GM18907 (cell line): ENCODE data around the gene TNFRSF1B.
"Not testable (repeated sequence)": the region's sequence is repeated elsewhere in the genome, so short reads cannot be mapped to it uniquely, and the experiment has no call there.

Experiments used
- ATAC-seq: cut with Tn5 transposase; IDR thresholded peaks from one replicate; pipeline ENCODE4 v1.9.1; 2021; ENCODE audit warnings: mild to moderate bottlenecking, moderate library complexity; ENCODE audit not compliant: unreplicated experiment

Gene TNFRSF1B

GRCh38 chr1:12209495-12209832 lies 42.7 kb downstream of the TNFRSF1B start:
- ATAC-seq = no peak

DNA sequence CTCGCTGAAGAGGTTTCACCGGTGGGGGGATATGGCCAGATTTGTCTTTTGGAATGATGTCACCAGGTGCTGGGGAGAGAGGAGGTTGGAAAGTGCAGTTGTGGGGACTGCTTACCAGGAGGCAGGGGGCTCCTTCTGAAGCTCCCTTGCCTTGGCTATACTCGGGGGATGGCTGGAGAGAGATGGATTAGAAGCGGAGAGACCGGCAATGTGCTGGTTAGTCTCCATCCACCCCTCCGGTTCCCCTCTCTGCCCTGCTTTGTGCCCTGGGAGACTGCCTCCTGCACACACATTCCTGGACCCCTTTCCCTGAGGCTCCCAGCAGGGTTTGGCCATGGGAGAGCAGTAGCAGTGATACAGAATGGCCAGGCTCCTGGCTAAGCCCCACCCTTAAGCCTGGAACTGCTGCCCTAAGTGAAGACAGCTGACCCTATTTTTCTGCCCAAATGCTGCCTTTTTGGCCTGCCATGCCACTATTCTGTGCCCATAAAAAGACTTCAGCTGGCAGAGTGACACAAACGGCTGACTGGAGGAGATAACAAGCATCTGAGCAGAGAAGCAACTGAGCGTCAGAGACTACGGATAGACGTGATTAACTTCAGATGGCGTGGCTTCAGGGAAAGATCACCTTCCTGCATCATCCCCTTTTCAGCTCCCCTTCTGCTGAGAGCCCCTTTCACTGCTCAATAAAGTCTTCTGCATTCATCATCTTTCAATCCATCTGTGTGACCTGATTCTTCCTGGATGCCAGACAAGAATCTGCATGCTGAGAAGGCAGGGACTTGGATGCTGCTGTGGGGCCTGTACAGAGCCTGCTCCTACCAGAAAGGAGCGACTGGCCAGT lies 48.5 kb downstream of the TNFRSF1B start:
- no peak for ATAC-seq

DNA sequence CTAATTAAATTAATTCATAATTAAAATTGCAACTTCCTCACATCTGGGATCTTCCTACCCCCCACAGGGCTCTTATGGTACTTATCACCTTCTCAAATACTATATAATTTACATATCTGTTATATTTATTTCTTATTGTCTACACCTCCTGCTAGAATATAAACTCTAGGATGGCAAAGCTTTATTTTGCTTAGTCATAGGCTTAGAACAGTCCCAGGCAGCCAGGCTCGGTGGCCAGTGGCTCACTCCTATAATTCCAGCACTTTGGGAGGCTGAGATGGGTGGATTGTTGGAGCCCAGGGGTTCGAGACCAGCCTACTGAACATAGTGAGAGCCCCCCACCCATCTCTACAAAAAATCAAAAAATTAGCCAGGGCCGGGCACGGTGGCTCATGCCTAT lies 53.0 kb downstream of the TNFRSF1B start:
- ATAC-seq = no peak

DNA sequence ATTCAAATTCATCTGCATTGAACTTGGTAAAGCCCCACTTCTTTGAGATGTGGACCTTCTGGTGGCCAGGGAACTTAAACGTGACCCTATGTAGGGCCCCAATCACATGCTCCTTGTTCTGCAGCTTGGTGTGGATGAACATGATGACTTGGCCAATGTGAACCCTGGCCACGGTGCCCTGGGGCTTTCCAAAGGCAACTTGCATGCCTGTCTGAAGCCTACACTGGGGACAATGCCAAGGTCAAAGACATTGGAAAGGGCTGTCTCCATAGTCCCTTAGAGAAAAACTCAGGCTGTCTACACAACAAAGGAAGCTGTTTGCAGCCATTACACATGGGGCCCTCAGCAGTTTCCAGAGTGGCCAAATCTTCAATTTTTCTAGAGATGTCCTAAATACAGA lies 54.1 kb downstream of the TNFRSF1B start:
- ATAC-seq = no peak

DNA sequence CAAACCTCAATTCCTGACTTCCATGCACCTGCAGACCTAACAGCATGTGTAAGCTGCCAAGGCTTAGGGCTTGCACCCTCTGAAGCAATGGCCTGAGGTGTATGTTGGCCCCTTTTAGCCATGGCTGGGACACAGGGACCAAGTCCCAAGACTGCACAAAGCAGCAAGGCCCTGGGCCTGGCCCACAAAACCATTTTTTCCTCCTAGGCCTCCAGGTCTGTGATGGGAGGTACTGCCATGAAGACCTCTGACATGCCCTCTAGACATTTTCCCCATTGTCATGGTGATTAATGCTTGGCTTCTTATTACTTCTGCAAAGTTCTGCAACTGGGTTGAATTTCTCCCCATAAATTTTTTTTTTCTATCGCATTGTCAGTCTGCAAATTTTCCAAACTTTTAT lies 55.9 kb downstream of the TNFRSF1B start:
- not testable (repeated sequence) for ATAC-seq

GRCh38 chr1:12224092-12224491 lies 57.3 kb downstream of the TNFRSF1B start:
- ATAC-seq = not testable (repeated sequence)

- no peak for ATAC-seq
Measured at GRCh38 chr1:12228979-12229378, 62.2 kb downstream of the TNFRSF1B start.

DNA sequence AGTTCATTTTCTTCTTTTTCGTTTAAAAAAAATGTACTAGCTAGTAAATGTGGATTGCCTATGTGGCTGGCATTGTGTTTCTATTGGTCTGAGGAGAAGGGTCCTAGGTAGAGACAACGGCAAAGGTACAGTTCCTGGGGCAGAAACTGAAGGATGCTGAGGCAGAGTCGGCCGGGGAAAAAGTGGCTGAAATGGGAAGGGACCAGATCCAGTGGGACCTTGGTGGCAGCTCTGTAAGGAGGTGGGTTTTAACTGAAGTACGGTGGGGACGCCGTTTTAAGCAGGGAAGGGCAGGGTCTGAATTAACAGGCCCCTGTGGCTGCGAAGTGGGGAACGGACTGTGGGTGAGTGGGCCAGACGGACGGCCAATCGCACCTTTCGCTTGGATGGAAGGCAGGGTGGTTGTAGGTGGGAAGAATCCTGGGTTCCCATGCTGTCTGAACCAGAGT lies 62.6 kb downstream of the TNFRSF1B start:
- ATAC-seq = no peak

GRCh38 chr1:12229835-12230548 lies 63.2 kb downstream of the TNFRSF1B start, which contains the start of gene VPS13D:
VPS13D (plus strand) TSS chr1:12230030; CDS start chr1:12234267, 4,237 bp downstream.
- ATAC-seq = peak; percentile 68

GRCh38 chr1:12230549-12231275 lies 63.9 kb downstream of the TNFRSF1B start:
- peak; percentile 29 for ATAC-seq

- no peak for ATAC-seq
Measured at GRCh38 chr1:12231276-12231595, 64.4 kb downstream of the TNFRSF1B start.

GRCh38 chr1:12232221-12232620 lies 65.4 kb downstream of the TNFRSF1B start:
- no peak for ATAC-seq

- ATAC-seq = no peak
Measured at GRCh38 chr1:12244078-12244477, 77.3 kb downstream of the TNFRSF1B start.

DNA sequence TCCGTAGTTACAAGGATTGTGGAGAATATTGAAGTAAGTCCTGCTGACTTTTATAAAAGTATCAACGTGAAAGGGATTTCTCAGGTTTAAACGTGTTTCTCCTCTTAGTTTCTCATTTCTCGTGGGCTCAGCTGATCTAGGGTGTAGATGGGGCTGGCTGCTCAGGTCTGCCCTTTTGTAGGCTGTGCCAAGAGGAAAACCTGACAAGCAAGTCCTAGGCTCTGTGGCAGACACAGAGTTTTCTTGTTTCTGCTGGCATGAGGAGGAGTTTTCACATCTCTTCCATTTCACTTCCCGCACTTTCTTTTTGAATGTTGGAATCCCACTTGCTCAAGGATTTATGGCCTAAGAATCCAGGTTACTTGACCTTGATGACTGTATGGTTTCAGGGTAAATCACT lies 77.8 kb downstream of the TNFRSF1B start:
- no peak for ATAC-seq

DNA sequence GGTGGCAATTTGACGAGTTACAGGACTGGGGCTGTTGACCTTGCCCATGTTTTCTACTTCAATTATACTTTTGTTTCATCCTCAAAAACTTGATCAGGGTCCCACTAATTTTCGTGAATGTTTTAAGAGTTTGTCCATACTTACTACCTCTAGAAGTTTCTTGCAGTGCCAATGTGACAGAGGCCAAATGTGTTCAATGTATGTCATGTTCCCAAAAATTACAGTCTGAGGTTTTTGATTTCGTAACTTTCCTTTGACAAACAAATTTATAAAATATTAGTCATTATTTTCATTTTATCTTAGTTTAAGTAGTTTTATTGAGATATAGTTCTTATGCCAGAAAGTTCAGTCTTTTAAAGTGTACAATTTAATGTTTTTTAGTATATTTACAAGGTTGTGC lies 78.3 kb downstream of the TNFRSF1B start:
- ATAC-seq = no peak

GRCh38 chr1:12245733-12246132 lies 78.9 kb downstream of the TNFRSF1B start:
- no peak for ATAC-seq

DNA sequence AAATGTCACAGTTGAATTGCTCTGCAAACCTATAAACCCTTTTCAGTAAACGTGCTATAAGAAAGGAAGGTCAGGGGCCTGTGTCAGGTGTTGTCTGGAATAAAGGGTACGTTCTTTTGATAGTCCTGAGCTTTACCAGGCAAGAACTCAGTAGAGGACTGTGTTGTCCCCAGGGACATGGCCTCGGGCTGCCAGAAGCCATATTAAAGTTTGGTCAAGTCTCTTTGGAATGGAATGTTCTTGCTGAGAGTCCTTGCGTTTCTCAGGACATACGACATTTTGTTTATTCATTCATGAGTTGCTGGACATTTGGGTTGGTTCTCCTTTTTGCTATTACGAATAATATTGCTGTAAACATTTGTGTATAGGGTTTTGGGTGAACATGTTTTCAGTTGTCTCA lies 79.8 kb downstream of the TNFRSF1B start:
- ATAC-seq = no peak

DNA sequence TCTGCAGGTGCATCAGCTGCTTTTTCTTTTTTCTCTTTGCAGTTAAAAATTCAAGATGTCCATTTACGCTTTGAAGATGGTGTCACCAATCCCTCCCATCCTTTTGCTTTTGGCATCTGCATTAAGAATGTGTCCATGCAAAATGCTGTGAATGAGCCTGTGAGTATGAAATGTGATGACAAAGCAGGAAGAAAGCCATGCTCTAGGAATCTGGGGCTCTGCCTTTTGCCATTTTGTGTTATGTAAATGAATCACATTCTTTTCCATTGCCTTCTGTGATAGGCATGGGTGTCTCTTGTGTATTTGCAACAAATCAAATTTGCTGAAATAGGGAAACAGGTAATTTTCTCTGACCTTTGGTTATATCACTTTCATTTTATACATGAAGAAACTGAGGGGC lies 82.4 kb downstream of the TNFRSF1B start:
- no peak for ATAC-seq

GRCh38 chr1:12249748-12250147 lies 83.0 kb downstream of the TNFRSF1B start:
- ATAC-seq = no peak

- ATAC-seq = no peak
Measured at GRCh38 chr1:12251442-12251841, 84.7 kb downstream of the TNFRSF1B start.

- no peak for ATAC-seq
Measured at GRCh38 chr1:12255913-12256312, 89.1 kb downstream of the TNFRSF1B start.

DNA sequence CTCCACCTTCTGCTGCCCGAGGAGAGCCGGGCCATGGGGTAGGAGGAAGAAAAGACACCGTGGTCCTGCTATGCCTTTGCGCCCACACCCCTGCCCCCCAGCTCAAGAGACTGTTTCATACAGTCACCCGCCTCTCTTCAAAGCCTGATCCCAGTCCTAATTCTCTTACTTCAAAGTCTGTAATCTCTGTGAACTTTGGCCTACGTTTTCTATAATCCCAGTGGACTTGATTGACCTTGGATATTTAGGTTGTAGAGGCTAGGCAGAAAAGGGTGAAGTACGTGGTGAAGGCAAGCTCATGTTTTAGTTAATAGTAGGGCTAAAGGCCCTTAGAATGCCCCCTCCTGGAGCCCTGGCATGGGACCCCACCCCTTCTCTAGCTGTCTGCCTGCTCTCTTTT lies 91.5 kb downstream of the TNFRSF1B start:
- ATAC-seq = no peak
